Kidney (tissue), 14 donors: ENCODE data around the gene NMT2. TPM values are rescaled to one million over a fixed set of nuclear protein-coding genes. Genes with fewer than 3 reads are reported as not detected.

Source experiments
- DNase-seq, 5 donors: peaks; one replicate each; pipeline ENCODE4 v3.0.0-alpha.2; 2013 to 2020
- FAIRE-seq: peaks from 2 replicates; lab custom pipeline; 2012; peaks lifted over from hg19 to GRCh38; lab: Jason Lieb, UNC
- H3K27ac ChIP-seq, 2 donors: one replicate each; pipeline ENCODE4 v1.7.0; 2013; ENCODE audit warnings: low read depth in 2 of 2, low read length in 2 of 2, inconsistent platforms in 1 of 2
- H3K27me3 ChIP-seq: one replicate; pipeline ENCODE4 v1.7.1; 2013; ENCODE audit warnings: low read length, inconsistent platforms; ENCODE audit not compliant: control insufficient read depth, insufficient read depth
- H3K36me3 ChIP-seq, 3 donors: one replicate each; pipeline versions ENCODE4 v1.7.0 to v1.7.1; 2013; ENCODE audit warnings: low read length in 3 of 3, control low read depth in 1 of 3, inconsistent platforms in 1 of 3; ENCODE audit not compliant: insufficient read depth in 3 of 3, control insufficient read depth in 2 of 3
- H3K4me1 ChIP-seq, 3 donors: one replicate each; pipeline versions ENCODE4 v1.7.0 to v1.7.1; 2013; ENCODE audit warnings: low read length in 3 of 3, inconsistent platforms in 1 of 3, low read depth in 1 of 3; ENCODE audit not compliant: control insufficient read depth in 2 of 3, insufficient read depth in 2 of 3
- H3K4me3 ChIP-seq, 3 donors: one replicate each; pipeline versions ENCODE4 v1.7.0 to v1.8.1; 2013; ENCODE audit warnings: low read length in 3 of 3, control low read depth in 1 of 3, inconsistent platforms in 1 of 3
- H3K9ac ChIP-seq, 3 donors: one replicate each; pipeline versions ENCODE4 v1.7.0 to v1.7.1; 2013; ENCODE audit warnings: low read length in 3 of 3, control low read depth in 1 of 3, inconsistent platforms in 1 of 3
- H3K9me3 ChIP-seq, 3 donors: one replicate each; pipeline versions ENCODE4 v1.7.0 to v1.7.1; 2013; ENCODE audit warnings: low read length in 3 of 3, control low read depth in 1 of 3, inconsistent platforms in 1 of 3; ENCODE audit not compliant: control insufficient read depth in 2 of 3, insufficient read depth in 1 of 3
- CTCF ChIP-seq: IDR thresholded peaks from 3 replicates; pipeline ENCODE4 v1.5.1; 2012; ENCODE audit warnings: mild to moderate bottlenecking, moderate library complexity, borderline replicate concordance; ENCODE audit not compliant: insufficient read depth; ENCODE audit errors: extremely low read depth
- intact Hi-C: fragments of 100-400 bp; cut with DNase I; formaldehyde crosslinking; loops from one replicate; pipeline ENCODE4 v1.11.1; 2022
- polyA plus RNA-seq: library from polyadenylated mRNA; stranded (reverse); fragments of 350-450 nt; fragmentation: Illumina TruSeq; extraction: RNeasy Lipid Tissue Mini Kit (QIAGEN cat#74804); gene quantifications from one replicate; pipeline ENCODE4 v1.2.3, GENCODE V29; 2014; ENCODE audit warnings: low read depth, low replicate concordance; ENCODE audit not compliant: insufficient read depth
- total RNA-seq: library from RNA; stranded (reverse); fragmentation: NEBNext Ultra II Directional; extraction: Animal tissue kit (Norgen Biotek cat#: 25700); gene quantifications from one replicate; pipeline ENCODE4 v1.2.1, GENCODE V29; 2021
- donor health status: control.
- donor health status: control.
- donor health status: control.
- donor health status: control.
- donor health status: control.
- donor health status: DM: yes; HTN: yes; CAD: no.
- donor health status: Normal renal cell carcinoma (clear cell type).

The NMT2 gene
- total and polyA plus RNA-seq, 2 donors from 2014 or later, result 11.7 to 19.8 TPM

DNA sequence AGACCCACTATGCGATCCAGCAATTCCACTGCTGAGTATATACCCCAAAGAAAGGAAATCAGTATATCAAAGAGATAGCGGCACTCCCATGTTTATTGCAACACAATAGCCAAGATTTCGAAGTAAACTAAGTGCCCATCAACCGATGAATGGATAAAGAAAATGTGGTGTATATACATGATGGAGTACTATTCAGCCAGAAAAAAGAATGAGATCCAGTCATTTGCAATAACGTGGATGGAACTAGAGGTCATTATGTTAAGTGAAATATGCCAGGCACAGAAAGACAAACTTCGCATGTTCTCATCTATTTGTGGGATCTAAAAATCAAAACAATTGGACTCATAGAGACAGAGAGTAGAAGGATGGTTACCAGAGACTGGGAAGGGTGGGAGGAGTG, 7.1 kb upstream of the NMT2 start:
- Histone ChIP-seq H3K9ac (no peak overlapping the region), H3K9me3 (no peaks in the 10 kb centered on the region), H3K27ac (no peak overlapping the region), H3K36me3 (no peaks in the 10 kb centered on the region), H3K4me3 (no peak overlapping the region), H3K27me3 (no peaks in the 10 kb centered on the region), H3K4me1 (peaks cover 0 to 3% (median 0%) of the 10 kb centered on the region in 3 donors)
- intact Hi-C loops, result no loop called here
- FAIRE-seq (no peak), DNase-seq (no peak)
- no peak for TF ChIP-seq CTCF

DNA sequence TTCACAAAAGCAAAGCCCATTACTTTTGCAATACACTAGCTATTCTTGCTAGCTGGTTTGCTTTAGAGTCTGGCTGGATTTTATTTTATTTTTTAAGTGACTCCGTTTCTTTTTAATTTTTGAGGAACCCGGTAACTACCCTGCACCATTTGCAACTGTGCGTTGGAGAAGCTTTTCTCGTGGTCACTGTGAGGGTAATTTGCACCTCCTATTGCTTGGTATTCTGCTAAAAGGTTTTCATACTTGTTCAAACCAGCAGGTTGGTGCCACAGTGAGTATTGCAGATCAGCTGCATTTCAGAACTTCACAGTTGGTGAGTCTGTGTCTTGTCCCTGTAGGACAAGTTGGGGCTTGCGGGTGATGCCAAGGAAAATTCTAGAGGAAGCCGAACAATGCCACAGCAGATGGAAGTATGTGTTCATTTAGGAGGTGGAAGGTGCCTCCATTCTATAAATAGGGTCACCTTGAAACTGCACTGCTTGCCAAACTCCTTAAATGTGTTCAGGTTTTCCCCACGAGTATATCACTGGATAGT, 3.9 kb upstream of the NMT2 start:
- TF ChIP-seq CTCF, result no peak
- H3K9ac ChIP-seq, result no peak overlapping the region
- no peaks in the 10 kb centered on the region for H3K9me3 ChIP-seq
- H3K4me1 ChIP-seq, result peaks cover 0 to 18% (median 7%) of the 10 kb centered on the region in 3 donors
- no peak overlapping the region for H3K4me3 ChIP-seq
- no peaks in the 10 kb centered on the region for H3K36me3 ChIP-seq
- H3K27me3 ChIP-seq, result no peaks in the 10 kb centered on the region
- no peak for DNase-seq
- intact Hi-C loops, result no loop called here
- no peak overlapping the region for H3K27ac ChIP-seq
- no peak for FAIRE-seq

- no peaks in the 10 kb centered on the region for H3K27me3 ChIP-seq
- FAIRE-seq (no peak), DNase-seq (peak in 1 of 5 donors; percentile 45)
- no peaks in the 10 kb centered on the region for H3K36me3 ChIP-seq
- H3K4me3 ChIP-seq, result peak overlapping the region in 1 of 3 donors; percentile 33
- H3K27ac ChIP-seq, result no peak overlapping the region
- intact Hi-C loops, result no loop called here
- H3K9me3 ChIP-seq, result no peaks in the 10 kb centered on the region
- H3K4me1 ChIP-seq, result peaks cover 0 to 22% (median 11%) of the 10 kb centered on the region in 3 donors
- H3K9ac ChIP-seq, result peak overlapping the region in 1 of 3 donors; percentile 34
- no peak for TF ChIP-seq CTCF
Observed at GRCh38 chr10:15169555-15170401, 1.3 kb upstream of the NMT2 start.
